ENCODE data around the gene LY6G6C. TPM values are rescaled to one million over a fixed set of nuclear protein-coding genes. Genes with fewer than 3 reads are reported as not detected.

Gene LY6G6C
- total RNA-seq, 1 donor from 2014 or later = not detected

GRCh38 chr6:31732029-31732428, 10.5 kb upstream of the LY6G6C start:
- H3K4me3 ChIP-seq = no peak overlapping the region
- H3K36me3 ChIP-seq = peaks cover 53% of the 10 kb centered on the region
- H3K4me1 ChIP-seq = peaks cover 71% of the 10 kb centered on the region
- intact Hi-C loops (cut with DNase I) = loop anchor here (10.0 kb wide), 1 partner anchor 103 kb away; no protein-coding TSS in a partner anchor
- no peaks in the 10 kb centered on the region for H3K27me3 ChIP-seq (ENCODE audit: low read depth)
- no peak overlapping the region for H3K27ac ChIP-seq
- no peak for ATAC-seq
- no peak for DNase-seq
- no peak for TF ChIP-seq CTCF (IDR thresholded peaks at IDR 0.05)
- no peaks in the 10 kb centered on the region for H3K9me3 ChIP-seq

- DNase-seq (no peak), ATAC-seq (no peak)
- Histone ChIP-seq H3K4me1 (peaks cover 79% of the 10 kb centered on the region), H3K27ac (peak overlapping the region; percentile 93), H3K36me3 (peaks cover 64% of the 10 kb centered on the region), H3K9me3 (no peaks in the 10 kb centered on the region), H3K27me3 (ENCODE audit: low read depth) (no peaks in the 10 kb centered on the region), H3K4me3 (peak overlapping the region; percentile 91)
- TF ChIP-seq CTCF (IDR thresholded peaks at IDR 0.05) = no peak
- intact Hi-C loops (cut with DNase I) = loop anchor here (10.0 kb wide), 1 partner anchor 104 kb away; no protein-coding TSS in a partner anchor
These were observed 9.1 kb upstream of the LY6G6C start for GRCh38 chr6:31730631-31731086.

- intact Hi-C loops (cut with DNase I) = loop anchor here (10.0 kb wide), 1 partner anchor 105 kb away; no protein-coding TSS in a partner anchor
- peak; percentile 88 for DNase-seq
- Histone ChIP-seq H3K9me3 (no peaks in the 10 kb centered on the region), H3K36me3 (peaks cover 64% of the 10 kb centered on the region), H3K4me1 (peaks cover 81% of the 10 kb centered on the region), H3K27ac (peak overlapping the region; percentile 93), H3K4me3 (peak overlapping the region; percentile 91), H3K27me3 (ENCODE audit: low read depth) (no peaks in the 10 kb centered on the region)
- no peak for TF ChIP-seq CTCF (IDR thresholded peaks at IDR 0.05)
- ATAC-seq = peak; percentile 82 to 83
These were observed 8.6 kb upstream of the LY6G6C start for GRCh38 chr6:31729979-31730630.

GRCh38 chr6:31729515-31729978, 8.0 kb upstream of the LY6G6C start:
- H3K4me1 ChIP-seq = peaks cover 78% of the 10 kb centered on the region
- peaks cover 64% of the 10 kb centered on the region for H3K36me3 ChIP-seq
- no peaks in the 10 kb centered on the region for H3K9me3 ChIP-seq
- peak overlapping the region; percentile 93 for H3K27ac ChIP-seq
- no peaks in the 10 kb centered on the region for H3K27me3 ChIP-seq (ENCODE audit: low read depth)
- DNase-seq (peak; percentile 94), ATAC-seq (peak; percentile 90 to 91)
- intact Hi-C loops (cut with DNase I) = no loop called here
- TF ChIP-seq CTCF (IDR thresholded peaks at IDR 0.05) = no peak
- peak overlapping the region; percentile 91 for H3K4me3 ChIP-seq

GRCh38 chr6:31728767-31729514, 7.4 kb upstream of the LY6G6C start, which contains the start of gene DDAH2:
DDAH2 (minus strand) TSS chr6:31729299; CDS start chr6:31729161, 138 bp downstream.
- Histone ChIP-seq H3K9me3 (no peaks in the 10 kb centered on the region), H3K27ac (peak within 1 kb of the TSS; percentile 93), H3K36me3 (peaks cover 59% of the 10 kb centered on the region), H3K27me3 (ENCODE audit: low read depth) (no peaks in the 10 kb centered on the region), H3K4me3 (peak within 1 kb of the TSS; percentile 91), H3K4me1 (peaks cover 72% of the 10 kb centered on the region)
- ATAC-seq (peak; percentile 43 to 51), DNase-seq (peak; percentile 59)
- peak; percentile 70 for TF ChIP-seq CTCF (IDR thresholded peaks at IDR 0.05)
- intact Hi-C loops (cut with DNase I) = no loop called here
